Measurements from ENCODE around the gene MBTPS1. TPM values are rescaled to one million over a fixed set of nuclear protein-coding genes. Genes with fewer than 3 reads are reported as not detected.
"Not testable (repeated sequence)": the region's sequence is repeated elsewhere in the genome, so short reads cannot be mapped to it uniquely, and the experiment has no call there.

MBTPS1 gene
- total RNA-seq, 2 donors from 2014 or later, result 94.4 to 114 TPM

GRCh38 chr16:84124257-84125073 lies 7.7 kb upstream of the MBTPS1 start:
- Mint-ChIP-seq H3K27me3 (no peaks in the 10 kb centered on the region), H3K4me3 (no peak overlapping the region), H3K27ac (no peak overlapping the region), H3K4me1 (peaks cover 6% of the 10 kb centered on the region), H3K36me3 (ENCODE audit: low read depth) (peaks cover 5% of the 10 kb centered on the region)
- DNase-seq, result no peak
- H3K9me3 ChIP-seq (ENCODE audit: control insufficient read depth, low read length, poor library complexity, severe bottlenecking), result no peaks in the 10 kb centered on the region
- ATAC-seq, result no peak

- Mint-ChIP-seq H3K36me3 (ENCODE audit: low read depth) (peaks cover 5% of the 10 kb centered on the region), H3K4me1 (peaks cover 10% of the 10 kb centered on the region), H3K4me3 (no peak overlapping the region), H3K27ac (no peak overlapping the region), H3K27me3 (no peaks in the 10 kb centered on the region)
- ATAC-seq, result no peak
- DNase-seq, result no peak
- H3K9me3 ChIP-seq (ENCODE audit: control insufficient read depth, low read length, poor library complexity, severe bottlenecking), result no peaks in the 10 kb centered on the region
Measured at GRCh38 chr16:84121007-84121406, 4.3 kb upstream of the MBTPS1 start.

GRCh38 chr16:84120023-84120422 lies 3.3 kb upstream of the MBTPS1 start:
- H3K9me3 ChIP-seq (ENCODE audit: control insufficient read depth, low read length, poor library complexity, severe bottlenecking), result no peaks in the 10 kb centered on the region
- Mint-ChIP-seq H3K4me1 (peaks cover 10% of the 10 kb centered on the region), H3K36me3 (ENCODE audit: low read depth) (no peaks in the 10 kb centered on the region), H3K4me3 (no peak overlapping the region), H3K27ac (no peak overlapping the region), H3K27me3 (no peaks in the 10 kb centered on the region)
- DNase-seq, result no peak
- ATAC-seq, result no peak

- no peak for DNase-seq
- peaks cover 12% of the 10 kb centered on the region for H3K4me1 Mint-ChIP-seq
- H3K9me3 ChIP-seq (ENCODE audit: control insufficient read depth, low read length, poor library complexity, severe bottlenecking), result no peaks in the 10 kb centered on the region
- no peak for ATAC-seq
- H3K27ac Mint-ChIP-seq, result no peak overlapping the region
- no peaks in the 10 kb centered on the region for H3K36me3 Mint-ChIP-seq (ENCODE audit: low read depth)
- H3K27me3 Mint-ChIP-seq, result no peaks in the 10 kb centered on the region
- no peak overlapping the region for H3K4me3 Mint-ChIP-seq
Measured at GRCh38 chr16:84119368-84119767, 2.6 kb upstream of the MBTPS1 start.

- not testable (repeated sequence) for DNase-seq; H3K27ac Mint-ChIP-seq; H3K36me3 Mint-ChIP-seq (ENCODE audit: low read depth); H3K9me3 ChIP-seq (ENCODE audit: control insufficient read depth, low read length, poor library complexity, severe bottlenecking); H3K27me3 Mint-ChIP-seq; ATAC-seq
- Mint-ChIP-seq H3K4me1 (peaks cover 14% of the 10 kb centered on the region), H3K4me3 (peak overlapping the region; percentile 25)
Measured at GRCh38 chr16:84118315-84118714, 1.6 kb upstream of the MBTPS1 start.

- Mint-ChIP-seq H3K27ac (peak overlapping the region; percentile 90), H3K36me3 (ENCODE audit: low read depth) (no peaks in the 10 kb centered on the region), H3K4me3 (peak overlapping the region; percentile 93), H3K4me1 (peaks cover 14% of the 10 kb centered on the region), H3K27me3 (no peaks in the 10 kb centered on the region)
- no peak for ATAC-seq
- DNase-seq, result no peak
- no peaks in the 10 kb centered on the region for H3K9me3 ChIP-seq (ENCODE audit: control insufficient read depth, low read length, poor library complexity, severe bottlenecking)
Measured at GRCh38 chr16:84117494-84117843, 727 bp upstream of the MBTPS1 start.

- Mint-ChIP-seq H3K27me3 (no peaks in the 10 kb centered on the region), H3K36me3 (ENCODE audit: low read depth) (no peaks in the 10 kb centered on the region), H3K27ac (peak overlapping the region; percentile 90), H3K4me3 (peak overlapping the region; percentile 93), H3K4me1 (peaks cover 19% of the 10 kb centered on the region)
- H3K9me3 ChIP-seq (ENCODE audit: control insufficient read depth, low read length, poor library complexity, severe bottlenecking), result no peaks in the 10 kb centered on the region
- DNase-seq, result no peak
- ATAC-seq, result peak; percentile 71
Measured at GRCh38 chr16:84115919-84116719, 623 bp downstream of the MBTPS1 start.

GRCh38 chr16:84111949-84112348 lies 4.8 kb downstream of the MBTPS1 start:
- not testable (repeated sequence) for DNase-seq; H3K27ac Mint-ChIP-seq; H3K9me3 ChIP-seq (ENCODE audit: control insufficient read depth, low read length, poor library complexity, severe bottlenecking); H3K27me3 Mint-ChIP-seq; ATAC-seq; H3K4me3 Mint-ChIP-seq; H3K36me3 Mint-ChIP-seq (ENCODE audit: low read depth)
- H3K4me1 Mint-ChIP-seq, result peaks cover 29% of the 10 kb centered on the region

- no peaks in the 10 kb centered on the region for H3K9me3 ChIP-seq (ENCODE audit: control insufficient read depth, low read length, poor library complexity, severe bottlenecking)
- Mint-ChIP-seq H3K27ac (peak overlapping the region; percentile 19), H3K4me3 (no peak overlapping the region), H3K4me1 (peaks cover 33% of the 10 kb centered on the region), H3K27me3 (no peaks in the 10 kb centered on the region), H3K36me3 (ENCODE audit: low read depth) (no peaks in the 10 kb centered on the region)
- ATAC-seq (no peak), DNase-seq (no peak)
Measured at GRCh38 chr16:84111525-84111924, 5.2 kb downstream of the MBTPS1 start.

- no peak for DNase-seq
- no peaks in the 10 kb centered on the region for H3K9me3 ChIP-seq (ENCODE audit: control insufficient read depth, low read length, poor library complexity, severe bottlenecking)
- Mint-ChIP-seq H3K36me3 (ENCODE audit: low read depth) (no peaks in the 10 kb centered on the region), H3K27ac (peak overlapping the region; percentile 19), H3K4me3 (no peak overlapping the region), H3K4me1 (peaks cover 41% of the 10 kb centered on the region), H3K27me3 (no peaks in the 10 kb centered on the region)
- ATAC-seq, result no peak
Measured at GRCh38 chr16:84110527-84110926, 6.2 kb downstream of the MBTPS1 start.

- Mint-ChIP-seq H3K4me3 (no peak overlapping the region), H3K36me3 (ENCODE audit: low read depth) (no peaks in the 10 kb centered on the region), H3K27ac (no peak overlapping the region), H3K4me1 (peaks cover 39% of the 10 kb centered on the region), H3K27me3 (no peaks in the 10 kb centered on the region)
- ATAC-seq (no peak), DNase-seq (no peak)
- no peaks in the 10 kb centered on the region for H3K9me3 ChIP-seq (ENCODE audit: control insufficient read depth, low read length, poor library complexity, severe bottlenecking)
Measured at GRCh38 chr16:84109598-84110335, 7.0 kb downstream of the MBTPS1 start.

- H3K4me1 Mint-ChIP-seq, result peaks cover 39% of the 10 kb centered on the region
Measured at GRCh38 chr16:84107921-84108320, 8.8 kb downstream of the MBTPS1 start.

More at GRCh38 chr16:84107921-84108320, 8.8 kb downstream of the MBTPS1 start:
- no peaks in the 10 kb centered on the region for H3K36me3 Mint-ChIP-seq (ENCODE audit: low read depth)
- peak overlapping the region; percentile 24 for H3K27ac Mint-ChIP-seq
- no peaks in the 10 kb centered on the region for H3K27me3 Mint-ChIP-seq
- H3K4me3 Mint-ChIP-seq, result no peak overlapping the region
- ATAC-seq (no peak), DNase-seq (no peak)
- no peaks in the 10 kb centered on the region for H3K9me3 ChIP-seq (ENCODE audit: control insufficient read depth, low read length, poor library complexity, severe bottlenecking)
